Ishikawa (cell line): Measurements from ENCODE around the gene GPRC5D.

Experiments used
- CEBPB ChIP-seq: IDR thresholded peaks from 2 replicates; pipeline ENCODE4 v1.6.1; 2012
- FOXM1 ChIP-seq: IDR thresholded peaks from 2 replicates; pipeline ENCODE4 v1.6.1; 2012; ENCODE audit warnings: low read depth, borderline replicate concordance
- MAX ChIP-seq: IDR thresholded peaks from 2 replicates; pipeline ENCODE4 v1.6.1; 2012
- NFIC ChIP-seq: IDR thresholded peaks from 2 replicates; pipeline ENCODE4 v1.6.1; 2012
- RAD21 ChIP-seq: IDR thresholded peaks from 2 replicates; pipeline ENCODE4 v1.6.1; 2012; ENCODE audit warnings: low read depth
- TAF1 ChIP-seq: IDR thresholded peaks from 2 replicates; pipeline ENCODE4 v1.6.1; 2012; ENCODE audit warnings: low read depth, mild to moderate bottlenecking
- YY1 ChIP-seq: IDR thresholded peaks from 2 replicates; pipeline ENCODE4 v1.6.1; 2012; ENCODE audit warnings: low read depth
- ZBTB7A ChIP-seq: IDR thresholded peaks from 2 replicates; pipeline ENCODE4 v1.6.1; 2012; ENCODE audit warnings: low read depth
- TF ChIP-seq, protein P1 (sequence below): IDR thresholded peaks from 2 replicates; pipeline ENCODE4 v1.6.1; 2012; ENCODE audit warnings: low read depth, mild to moderate bottlenecking

DNA sequence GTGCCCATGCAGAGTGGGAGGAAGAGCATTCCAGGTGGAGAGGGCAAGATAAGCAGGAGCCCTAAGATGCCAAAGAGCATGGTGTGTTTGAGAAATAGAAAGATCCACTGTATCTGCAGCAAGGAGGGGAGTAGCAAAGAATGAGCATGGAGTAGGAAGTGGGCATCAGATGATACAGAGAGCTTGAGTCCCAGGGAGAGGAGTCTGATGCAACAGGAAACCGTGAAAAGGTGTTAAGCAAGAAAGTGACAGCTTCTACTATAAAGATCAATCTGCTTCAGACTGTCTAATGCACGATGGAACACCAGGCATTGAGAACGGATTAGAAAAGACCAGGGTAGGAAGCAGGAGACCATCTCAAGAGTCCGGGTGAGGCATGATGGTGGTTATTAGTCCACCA is 12.3 kb upstream of the GPRC5D start:
- no peak for TF ChIP-seq MAX
- no peak for TF ChIP-seq FOXM1
- no peak for TF ChIP-seq NFIC
- TF ChIP-seq, protein P1, sequence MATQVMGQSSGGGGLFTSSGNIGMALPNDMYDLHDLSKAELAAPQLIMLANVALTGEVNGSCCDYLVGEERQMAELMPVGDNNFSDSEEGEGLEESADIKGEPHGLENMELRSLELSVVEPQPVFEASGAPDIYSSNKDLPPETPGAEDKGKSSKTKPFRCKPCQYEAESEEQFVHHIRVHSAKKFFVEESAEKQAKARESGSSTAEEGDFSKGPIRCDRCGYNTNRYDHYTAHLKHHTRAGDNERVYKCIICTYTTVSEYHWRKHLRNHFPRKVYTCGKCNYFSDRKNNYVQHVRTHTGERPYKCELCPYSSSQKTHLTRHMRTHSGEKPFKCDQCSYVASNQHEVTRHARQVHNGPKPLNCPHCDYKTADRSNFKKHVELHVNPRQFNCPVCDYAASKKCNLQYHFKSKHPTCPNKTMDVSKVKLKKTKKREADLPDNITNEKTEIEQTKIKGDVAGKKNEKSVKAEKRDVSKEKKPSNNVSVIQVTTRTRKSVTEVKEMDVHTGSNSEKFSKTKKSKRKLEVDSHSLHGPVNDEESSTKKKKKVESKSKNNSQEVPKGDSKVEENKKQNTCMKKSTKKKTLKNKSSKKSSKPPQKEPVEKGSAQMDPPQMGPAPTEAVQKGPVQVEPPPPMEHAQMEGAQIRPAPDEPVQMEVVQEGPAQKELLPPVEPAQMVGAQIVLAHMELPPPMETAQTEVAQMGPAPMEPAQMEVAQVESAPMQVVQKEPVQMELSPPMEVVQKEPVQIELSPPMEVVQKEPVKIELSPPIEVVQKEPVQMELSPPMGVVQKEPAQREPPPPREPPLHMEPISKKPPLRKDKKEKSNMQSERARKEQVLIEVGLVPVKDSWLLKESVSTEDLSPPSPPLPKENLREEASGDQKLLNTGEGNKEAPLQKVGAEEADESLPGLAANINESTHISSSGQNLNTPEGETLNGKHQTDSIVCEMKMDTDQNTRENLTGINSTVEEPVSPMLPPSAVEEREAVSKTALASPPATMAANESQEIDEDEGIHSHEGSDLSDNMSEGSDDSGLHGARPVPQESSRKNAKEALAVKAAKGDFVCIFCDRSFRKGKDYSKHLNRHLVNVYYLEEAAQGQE: no peak
- TF ChIP-seq YY1: no peak
- TF ChIP-seq CEBPB: no peak
- TF ChIP-seq ZBTB7A: no peak
- TF ChIP-seq TAF1: no peak
- no peak for TF ChIP-seq RAD21
